GM13976 (cell line): Measurements from ENCODE around the gene COLQ.

Source experiments
- DNase-seq: peaks from one replicate; pipeline ENCODE4 v3.0.0; 2012; ENCODE audit warnings: low spot score
- CTCF ChIP-seq: IDR thresholded peaks from 2 replicates; pipeline ENCODE4 v1.5.1; 2012; ENCODE audit warnings: borderline replicate concordance, mild to moderate bottlenecking; ENCODE audit not compliant: insufficient read depth; ENCODE audit errors: extremely low read depth, missing control alignments, control extremely low read depth
- in situ Hi-C: fragments of 300-500 bp; cut with MboI; formaldehyde crosslinking; loops from one replicate; pipeline ENCODE4 v1.12.0; 2022; ENCODE audit warnings: low sequenced_read_pairs, mixed read lengths, inconsistent platforms; ENCODE audit not compliant: unreplicated experiment

Gene COLQ

GRCh38 chr3:15513810-15514662, 7.5 kb downstream of the COLQ start:
- no peak for DNase-seq
- in situ Hi-C loops = no loop called here
- TF ChIP-seq CTCF = no peak

- no peak for TF ChIP-seq CTCF
- no peak for DNase-seq
- in situ Hi-C loops = no loop called here
These were observed 8.4 kb downstream of the COLQ start for GRCh38 chr3:15513116-15513515.

- in situ Hi-C loops = no loop called here
- no peak for TF ChIP-seq CTCF
- DNase-seq = no peak
These were observed 9.3 kb downstream of the COLQ start for GRCh38 chr3:15512166-15512565.

- DNase-seq = no peak
- no peak for TF ChIP-seq CTCF
- in situ Hi-C loops = no loop called here
These were observed 10.3 kb downstream of the COLQ start for GRCh38 chr3:15511156-15511555.

- no peak for DNase-seq
- TF ChIP-seq CTCF = no peak
- in situ Hi-C loops = no loop called here
These were observed 11.0 kb downstream of the COLQ start for GRCh38 chr3:15510493-15510892.

GRCh38 chr3:15506571-15506970, 14.9 kb downstream of the COLQ start:
- in situ Hi-C loops = no loop called here
- DNase-seq = no peak
- TF ChIP-seq CTCF = no peak
